HG03439 (cell line): ENCODE data around the gene ABHD13.

Source experiments
- ATAC-seq: cut with Tn5 transposase; IDR thresholded peaks from one replicate; pipeline ENCODE4 v1.9.1; 2021; ENCODE audit warnings: mild to moderate bottlenecking, moderate library complexity; ENCODE audit not compliant: unreplicated experiment

ABHD13 gene

DNA sequence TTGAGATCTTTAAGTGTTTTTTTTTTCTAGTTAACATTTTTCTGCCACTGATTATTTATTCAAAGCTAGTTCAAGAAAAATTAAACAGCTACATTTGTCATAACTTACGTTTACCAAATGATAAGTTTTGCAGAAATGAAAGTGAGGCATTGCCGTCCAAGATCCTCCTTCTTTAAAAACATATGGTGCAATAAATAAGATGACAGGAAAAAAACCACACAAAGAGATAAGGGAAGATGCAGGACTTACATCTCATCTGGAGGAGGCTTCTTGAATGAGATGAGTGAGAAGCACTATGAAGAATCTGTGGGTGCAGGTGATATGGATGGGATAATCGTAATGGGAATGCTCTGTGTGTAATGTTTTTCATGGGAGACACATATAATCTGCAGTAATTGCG, 63.7 kb downstream of the ABHD13 start:
- ATAC-seq: no peak

GRCh38 chr13:108283110-108283509, 64.9 kb downstream of the ABHD13 start:
- no peak for ATAC-seq
